GM21529 (cell line): ENCODE measurements around the gene EMX2.

ENCODE experiments used
- ATAC-seq: cut with Tn5 transposase; IDR thresholded peaks from one replicate; pipeline ENCODE4 v1.9.1; 2021; ENCODE audit not compliant: unreplicated experiment

EMX2 gene

DNA sequence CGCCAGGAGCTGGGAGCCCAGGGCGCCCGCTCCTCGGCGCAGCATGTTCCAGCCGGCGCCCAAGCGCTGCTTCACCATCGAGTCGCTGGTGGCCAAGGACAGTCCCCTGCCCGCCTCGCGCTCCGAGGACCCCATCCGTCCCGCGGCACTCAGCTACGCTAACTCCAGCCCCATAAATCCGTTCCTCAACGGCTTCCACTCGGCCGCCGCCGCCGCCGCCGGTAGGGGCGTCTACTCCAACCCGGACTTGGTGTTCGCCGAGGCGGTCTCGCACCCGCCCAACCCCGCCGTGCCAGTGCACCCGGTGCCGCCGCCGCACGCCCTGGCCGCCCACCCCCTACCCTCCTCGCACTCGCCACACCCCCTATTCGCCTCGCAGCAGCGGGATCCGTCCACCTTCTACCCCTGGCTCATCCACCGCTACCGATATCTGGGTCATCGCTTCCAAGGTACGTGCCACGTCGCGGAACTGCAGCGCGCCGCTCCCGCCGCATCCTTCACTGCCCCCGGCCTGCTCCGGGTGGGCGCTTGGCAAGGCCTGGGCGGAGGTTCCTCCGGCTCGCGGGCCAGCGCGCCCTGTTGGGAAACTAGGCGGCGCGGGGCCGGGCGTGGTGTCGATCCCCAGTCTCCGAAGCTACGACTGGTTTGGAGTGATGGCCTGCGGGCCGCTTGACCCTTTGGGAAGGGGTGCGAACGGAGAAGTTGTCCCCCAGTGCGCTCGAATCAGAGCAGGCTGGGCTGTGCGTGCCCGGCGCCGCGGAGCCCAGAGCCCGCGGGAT is 868 bp downstream of the EMX2 start:
- no peak for ATAC-seq

DNA sequence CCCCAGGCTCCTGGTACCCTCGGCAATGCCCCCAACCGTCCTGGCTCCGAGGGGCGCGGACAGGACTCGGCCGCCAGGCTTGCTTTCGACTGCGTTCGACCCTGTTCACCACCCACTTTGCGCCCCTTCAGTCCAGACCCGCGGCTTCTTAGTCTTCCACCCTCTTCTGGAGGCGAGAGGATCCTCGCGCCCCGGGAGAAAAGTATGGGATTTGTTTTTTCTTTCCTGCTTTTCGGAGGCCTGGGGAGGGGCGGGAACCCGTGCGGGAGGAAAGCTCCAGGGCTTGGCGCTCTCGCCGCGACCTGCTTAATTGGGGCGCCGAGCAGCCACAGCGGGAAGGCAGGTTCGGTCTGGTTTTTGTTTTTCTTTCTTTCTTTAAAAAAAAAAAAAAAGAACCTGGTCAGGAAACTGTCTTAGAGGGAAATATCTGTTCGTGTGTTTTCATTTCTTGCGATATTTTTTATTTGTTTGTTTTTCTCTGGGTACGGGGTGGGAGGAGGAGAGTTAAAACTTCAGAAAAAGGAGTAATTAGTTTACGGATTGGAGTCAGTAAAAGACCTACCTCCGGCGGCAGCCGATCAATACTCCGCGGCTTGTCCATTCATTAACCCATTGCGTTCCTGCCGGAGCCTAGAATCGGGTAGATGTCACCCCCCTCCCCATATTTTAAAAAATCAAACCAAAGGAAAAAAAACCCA is 1.6 kb downstream of the EMX2 start:
- ATAC-seq: no peak

DNA sequence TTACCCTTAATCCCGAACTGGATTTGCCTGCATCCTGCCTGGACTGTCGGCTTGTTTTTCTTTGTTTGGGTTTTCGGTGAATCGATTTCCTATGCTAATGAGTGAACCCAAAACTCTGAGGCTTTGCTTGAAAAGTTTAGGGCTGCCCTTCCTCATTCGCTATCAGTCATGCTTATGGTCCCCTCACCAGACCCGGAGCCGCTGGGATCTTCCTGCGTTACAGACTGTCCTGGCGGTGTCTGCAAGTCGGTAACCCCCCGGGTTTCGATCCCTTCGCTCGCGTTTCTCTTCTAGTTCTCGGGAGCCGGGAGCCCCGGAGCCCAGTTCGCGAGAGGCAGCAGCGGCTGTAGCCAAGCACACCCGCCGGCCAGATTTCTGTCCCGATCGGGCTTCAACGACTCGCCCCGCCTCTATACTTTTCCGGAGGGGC is 2.2 kb downstream of the EMX2 start:
- no peak for ATAC-seq

DNA sequence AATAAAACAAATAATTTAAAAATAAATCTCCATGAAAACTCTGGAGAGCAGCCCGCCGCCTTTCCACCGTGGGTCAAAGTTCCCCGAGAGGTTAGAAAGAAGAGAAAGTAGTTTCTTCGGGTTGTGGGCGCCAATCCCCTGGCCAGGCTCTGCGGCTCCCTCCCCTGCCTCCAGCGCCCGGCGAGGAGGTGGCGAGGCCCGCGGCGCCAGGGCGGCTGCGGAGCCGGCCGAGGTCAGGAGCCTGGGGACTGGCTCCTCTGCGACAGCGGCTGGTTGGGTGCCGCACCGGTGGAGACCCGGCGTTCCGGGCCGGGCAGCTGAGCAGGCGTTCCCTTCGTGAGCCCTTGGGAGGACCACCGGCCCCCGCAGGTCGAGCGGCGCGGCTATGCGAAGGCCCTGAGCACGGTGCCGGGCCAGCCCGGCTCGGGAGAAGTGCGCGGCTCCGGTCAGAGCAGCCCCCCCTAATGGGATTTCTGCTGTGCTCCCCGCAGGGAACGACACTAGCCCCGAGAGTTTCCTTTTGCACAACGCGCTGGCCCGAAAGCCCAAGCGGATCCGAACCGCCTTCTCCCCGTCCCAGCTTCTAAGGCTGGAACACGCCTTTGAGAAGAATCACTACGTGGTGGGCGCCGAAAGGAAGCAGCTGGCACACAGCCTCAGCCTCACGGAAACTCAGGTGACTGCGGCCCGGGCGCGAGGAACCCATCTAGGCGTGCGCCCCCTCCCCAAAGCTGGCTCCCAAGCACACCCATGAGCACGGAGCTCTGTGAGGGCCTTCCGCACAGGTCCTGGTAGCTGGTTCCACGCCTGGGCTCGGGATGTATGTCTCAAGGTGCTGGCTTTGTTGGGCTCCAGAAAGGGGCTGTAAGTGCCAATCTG is 2.8 kb downstream of the EMX2 start:
- no peak for ATAC-seq

DNA sequence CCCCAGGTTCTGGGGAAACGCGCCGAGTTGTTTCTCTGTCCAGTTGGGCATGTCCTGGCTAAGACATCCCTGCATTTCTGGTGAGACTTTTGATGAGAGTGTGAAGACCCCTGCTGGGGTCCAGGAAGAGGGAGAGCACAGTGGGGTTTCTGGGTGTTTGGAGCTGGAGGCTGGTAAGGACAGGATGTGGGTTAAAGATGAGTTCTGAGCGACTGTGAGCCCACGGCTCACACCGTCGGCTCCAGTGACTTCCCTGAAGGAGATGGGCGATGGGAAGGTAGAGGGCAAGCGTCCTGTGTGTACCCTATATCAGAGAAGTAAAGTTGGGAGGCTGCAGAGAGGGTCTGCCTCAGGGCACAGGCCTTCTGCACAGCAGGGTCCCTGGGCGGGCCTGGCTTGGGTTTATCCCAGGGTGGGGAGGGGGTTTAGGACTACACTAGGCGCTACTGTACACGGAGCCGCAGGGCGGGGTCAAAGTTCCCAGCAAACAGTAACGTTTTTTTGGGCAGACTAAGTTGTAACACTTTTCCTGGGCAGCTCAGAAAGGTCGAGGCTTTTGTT is 3.6 kb downstream of the EMX2 start:
- no peak for ATAC-seq

DNA sequence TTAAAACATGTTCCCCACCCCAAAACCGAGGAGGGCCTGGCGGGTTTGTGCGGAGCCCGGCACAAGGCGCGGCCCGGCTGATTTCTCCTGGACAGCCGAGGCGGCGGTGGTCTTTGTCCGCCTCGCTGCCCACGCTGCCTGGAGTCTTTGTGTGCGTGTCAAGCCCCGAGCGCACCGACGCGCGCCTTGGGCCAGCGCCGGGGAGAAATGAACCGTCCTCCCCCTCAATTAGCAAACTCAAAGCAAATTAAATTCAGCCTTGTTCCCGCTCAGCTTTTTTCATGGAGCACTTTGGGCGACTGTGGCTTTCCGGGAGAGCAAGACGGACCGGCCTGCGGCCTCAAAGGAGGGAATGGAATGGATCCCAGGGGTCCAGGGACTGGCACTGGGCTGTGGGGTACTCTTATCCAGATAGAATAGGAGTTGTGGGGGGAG is 4.1 kb downstream of the EMX2 start:
- no peak for ATAC-seq

DNA sequence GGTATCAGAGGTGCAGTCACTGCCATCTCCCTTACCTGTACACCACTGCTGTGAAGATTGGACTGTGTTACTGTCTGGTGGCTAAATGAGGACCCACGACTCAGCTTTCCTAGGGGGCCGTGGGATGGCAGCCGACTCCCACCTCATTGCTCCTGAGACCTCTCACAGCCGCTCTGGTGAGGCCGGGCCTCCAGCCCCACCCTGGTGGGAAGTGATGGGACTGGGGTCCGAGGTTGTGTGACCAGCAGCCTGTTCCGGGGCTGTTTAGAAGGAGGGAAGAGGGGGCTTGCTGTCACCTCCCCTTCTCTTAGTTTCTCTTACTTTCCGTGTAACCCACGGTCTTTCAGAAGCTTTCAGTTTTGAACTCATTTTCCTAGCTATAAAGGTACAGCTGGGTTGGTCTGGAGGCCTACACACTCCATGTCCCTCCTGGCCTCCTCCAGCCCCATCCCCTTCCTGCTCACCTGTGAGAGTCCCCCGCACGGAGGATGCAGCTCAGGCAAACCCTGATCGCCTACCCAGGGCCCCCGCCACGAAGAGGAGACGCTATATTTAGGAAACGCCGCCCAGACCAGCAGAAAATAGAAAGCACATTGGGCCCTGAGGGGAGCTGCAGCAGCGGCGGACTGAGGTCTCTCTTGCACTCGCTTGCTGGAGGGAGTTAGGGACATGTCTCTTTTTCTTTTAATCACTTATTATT is 4.6 kb downstream of the EMX2 start:
- ATAC-seq: no peak

DNA sequence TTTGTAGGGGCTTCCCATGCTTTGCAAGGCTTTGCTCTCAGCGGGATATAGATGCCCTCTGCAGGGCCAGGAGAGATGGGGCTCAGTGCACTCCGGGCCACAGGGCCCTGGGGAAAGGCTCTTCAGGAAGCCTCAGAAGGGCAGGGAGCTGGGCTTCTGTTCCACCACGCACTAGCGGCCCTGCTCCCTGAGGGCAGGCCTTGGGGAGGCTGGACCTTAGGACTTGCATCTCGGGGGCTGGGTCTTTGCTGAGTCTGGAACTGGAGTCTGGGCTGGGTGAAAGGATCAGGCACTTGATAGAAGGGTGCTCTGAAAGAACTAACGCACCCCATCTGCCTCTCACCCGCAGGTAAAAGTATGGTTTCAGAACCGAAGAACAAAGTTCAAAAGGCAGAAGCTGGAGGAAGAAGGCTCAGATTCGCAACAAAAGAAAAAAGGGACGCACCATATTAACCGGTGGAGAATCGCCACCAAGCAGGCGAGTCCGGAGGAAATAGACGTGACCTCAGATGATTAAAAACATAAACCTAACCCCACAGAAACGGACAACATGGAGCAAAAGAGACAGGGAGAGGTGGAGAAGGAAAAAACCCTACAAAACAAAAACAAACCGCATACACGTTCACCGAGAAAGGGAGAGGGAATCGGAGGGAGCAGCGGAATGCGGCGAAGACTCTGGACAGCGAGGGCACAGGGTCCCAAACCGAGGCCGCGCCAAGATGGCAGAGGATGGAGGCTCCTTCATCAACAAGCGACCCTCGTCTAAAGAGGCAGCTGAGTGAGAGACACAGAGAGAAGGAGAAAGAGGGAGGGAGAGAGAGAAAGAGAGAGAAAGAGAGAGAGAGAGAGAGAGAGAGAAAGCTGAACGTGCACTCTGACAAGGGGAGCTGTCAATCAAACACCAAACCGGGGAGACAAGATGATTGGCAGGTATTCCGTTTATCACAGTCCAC is 5.4 kb downstream of the EMX2 start:
- ATAC-seq: no peak

DNA sequence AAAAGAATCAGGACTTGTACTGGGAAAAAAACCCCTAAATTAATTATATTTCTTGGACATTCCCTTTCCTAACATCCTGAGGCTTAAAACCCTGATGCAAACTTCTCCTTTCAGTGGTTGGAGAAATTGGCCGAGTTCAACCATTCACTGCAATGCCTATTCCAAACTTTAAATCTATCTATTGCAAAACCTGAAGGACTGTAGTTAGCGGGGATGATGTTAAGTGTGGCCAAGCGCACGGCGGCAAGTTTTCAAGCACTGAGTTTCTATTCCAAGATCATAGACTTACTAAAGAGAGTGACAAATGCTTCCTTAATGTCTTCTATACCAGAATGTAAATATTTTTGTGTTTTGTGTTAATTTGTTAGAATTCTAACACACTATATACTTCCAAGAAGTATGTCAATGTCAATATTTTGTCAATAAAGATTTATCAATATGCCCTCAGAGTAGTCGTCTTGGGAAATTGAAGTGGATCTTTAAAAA is 6.6 kb downstream of the EMX2 start:
- ATAC-seq: no peak

DNA sequence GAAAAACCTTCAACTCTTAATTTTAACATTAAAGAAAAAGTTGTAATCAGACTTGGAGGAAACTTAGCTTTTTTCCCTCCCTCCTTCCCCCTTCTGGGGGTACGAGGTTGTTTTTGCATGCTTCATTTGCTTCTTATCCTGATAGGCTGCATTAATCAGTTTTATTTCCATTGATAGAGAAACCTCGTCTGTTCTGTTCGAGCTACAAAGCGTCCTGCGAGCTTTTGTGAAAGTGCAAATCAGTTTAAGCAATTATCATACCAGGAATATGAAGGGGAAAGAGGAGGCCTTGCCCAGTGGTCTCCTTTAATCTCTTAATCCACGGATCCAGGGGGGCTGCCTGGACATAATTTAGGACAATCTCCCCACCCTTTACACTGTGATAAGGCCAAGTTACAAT is 7.5 kb downstream of the EMX2 start:
- no peak for ATAC-seq

DNA sequence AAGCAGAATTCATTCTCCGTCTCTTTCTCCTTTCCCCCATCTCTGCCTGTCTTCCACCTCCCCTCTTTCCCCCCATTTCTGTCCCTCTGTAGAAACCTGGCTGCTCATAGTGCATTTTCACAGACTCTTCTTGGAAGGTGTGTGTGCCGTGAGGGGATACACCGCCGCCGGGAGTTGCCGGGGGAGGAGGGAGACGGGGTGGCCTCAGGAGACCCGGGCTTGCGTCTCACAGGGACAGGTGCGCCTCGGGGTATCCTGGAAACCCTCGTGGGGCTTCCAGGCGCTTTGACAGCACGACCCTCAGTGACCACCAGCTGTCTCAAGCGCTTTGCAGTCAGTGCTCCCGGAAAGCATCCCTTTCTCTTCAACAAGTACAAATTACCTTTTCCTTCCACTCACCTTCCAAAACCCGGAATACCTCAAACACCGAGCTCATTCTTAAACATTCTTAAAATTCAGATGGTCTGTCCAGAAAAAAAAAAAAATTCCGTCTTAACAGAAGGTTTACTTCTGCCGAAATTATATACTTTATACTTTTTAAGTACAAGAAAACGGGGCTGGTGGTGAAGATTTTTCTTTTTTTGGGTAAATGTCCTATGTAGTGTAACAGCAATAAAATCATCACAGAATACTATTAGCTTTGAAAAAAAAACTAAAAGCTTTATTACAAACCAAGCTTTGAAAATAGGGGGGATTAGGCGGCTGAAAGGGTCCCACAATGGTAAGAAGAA is 8.2 kb downstream of the EMX2 start:
- no peak for ATAC-seq

DNA sequence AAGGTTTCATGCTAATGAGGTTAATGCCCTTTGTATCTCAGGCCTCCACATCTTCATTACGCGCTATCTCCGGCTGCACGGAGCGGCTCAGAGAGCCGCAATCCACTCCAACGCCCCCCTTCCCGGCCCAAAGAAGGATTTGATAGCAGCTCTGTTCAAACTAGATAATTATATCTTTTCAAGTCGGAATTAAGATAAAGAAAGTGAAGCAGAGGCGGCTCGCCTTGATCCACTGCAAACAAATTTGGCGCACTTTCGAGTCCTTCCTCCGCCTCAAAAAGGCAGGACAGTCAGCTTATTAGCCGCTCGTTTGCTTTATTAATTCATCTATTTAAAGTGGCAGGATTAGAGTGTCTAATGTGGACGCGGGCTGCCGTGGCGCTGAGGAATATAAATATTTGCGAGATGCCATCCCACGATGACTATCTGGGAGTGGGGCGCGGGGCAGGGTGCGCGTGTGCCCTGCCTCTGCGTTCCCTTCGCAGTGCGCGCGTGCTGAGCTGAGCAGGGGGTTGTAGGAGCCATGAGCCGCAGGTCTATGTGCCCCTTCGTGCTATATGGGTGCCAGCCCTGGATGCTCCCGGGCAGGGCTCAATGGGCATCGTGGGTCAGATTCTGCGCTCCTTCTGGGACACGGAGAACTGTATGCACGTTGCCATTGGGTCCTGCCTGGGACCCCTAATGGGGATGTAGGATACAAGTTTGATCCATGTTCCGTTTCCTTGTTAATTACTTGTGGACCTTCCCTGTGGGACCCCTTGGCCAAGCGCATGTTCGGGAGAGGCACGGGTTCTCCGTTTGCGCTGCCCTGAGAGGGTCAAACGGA is 9.0 kb downstream of the EMX2 start:
- no peak for ATAC-seq

DNA sequence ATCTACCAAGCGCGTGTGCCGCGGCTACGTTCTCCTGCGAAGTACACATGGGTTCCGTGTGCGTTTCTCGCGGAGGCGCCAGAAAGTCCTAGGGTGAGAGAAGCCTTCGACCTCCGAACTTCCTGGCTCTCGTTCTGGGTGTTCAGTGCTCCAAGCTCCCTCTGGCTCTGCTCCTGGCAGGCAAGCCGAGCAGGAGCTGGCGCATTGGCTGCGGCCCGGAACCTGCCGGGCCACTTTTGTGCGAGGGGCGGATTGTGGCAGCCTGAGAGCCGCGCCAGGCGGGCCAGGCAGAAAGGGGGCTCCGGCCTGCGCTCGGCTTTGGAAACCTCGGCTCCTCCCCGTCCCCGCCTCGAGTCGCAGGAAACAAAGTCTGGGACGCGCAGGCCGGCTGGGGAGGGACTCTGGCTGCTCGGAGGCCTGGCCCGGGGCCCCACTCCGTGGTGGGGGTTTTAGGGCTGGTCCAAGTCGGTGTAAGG is 9.6 kb downstream of the EMX2 start:
- ATAC-seq: no peak

DNA sequence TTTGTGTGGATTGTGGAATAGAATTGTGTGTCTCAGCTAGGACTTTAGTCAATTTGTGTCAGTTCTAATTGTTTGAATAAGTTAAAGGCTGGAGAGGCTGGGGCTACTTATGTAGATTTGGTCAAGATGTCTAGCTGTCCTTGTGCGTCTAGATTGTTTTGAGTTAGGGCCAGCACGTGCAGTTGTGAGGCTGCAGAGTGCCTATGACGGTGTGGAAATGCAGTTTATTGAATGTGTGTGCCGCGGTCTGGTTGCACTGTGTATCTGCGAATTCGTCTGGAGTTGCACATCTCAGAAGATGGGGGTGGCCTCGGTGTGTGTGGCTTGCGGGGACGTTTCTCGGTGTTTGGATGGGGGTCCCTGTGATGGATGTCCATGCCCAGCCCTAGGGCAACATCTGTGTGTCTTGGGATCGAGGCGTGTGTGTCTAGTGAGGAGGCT is 10.2 kb downstream of the EMX2 start:
- ATAC-seq: no peak

DNA sequence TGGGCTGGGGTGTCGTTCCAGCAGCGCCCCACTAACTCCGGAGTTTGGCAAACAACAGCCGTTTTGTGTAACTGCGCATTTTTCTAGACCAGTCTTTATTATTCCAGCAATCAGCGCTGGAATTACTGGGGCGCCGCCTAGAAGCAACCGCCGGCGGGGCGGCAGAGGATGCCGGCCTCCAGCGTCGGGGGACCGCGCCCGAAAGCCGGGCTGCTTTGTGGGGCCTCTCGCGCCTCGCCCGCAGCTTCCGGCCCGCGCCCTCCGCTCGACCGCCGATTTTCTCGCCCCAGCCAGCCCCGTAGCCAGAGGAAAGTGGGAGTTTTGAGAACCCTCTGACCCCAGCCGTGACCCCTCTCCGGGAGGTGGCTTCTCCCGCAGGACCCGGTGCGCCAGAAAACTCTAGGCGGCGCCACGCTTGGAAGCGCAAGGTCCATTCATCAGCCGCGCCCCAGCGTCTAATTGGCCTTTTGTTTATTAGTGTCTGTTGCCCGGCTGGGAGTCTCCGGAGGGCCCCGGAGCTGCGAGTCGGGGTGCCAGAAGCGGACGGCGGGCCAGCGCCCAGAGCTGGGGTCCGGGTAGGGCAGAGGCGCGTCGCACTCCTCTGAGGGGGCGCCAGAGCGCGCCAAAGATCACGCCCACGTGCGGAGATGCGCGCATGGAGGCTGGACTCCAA is 10.7 kb downstream of the EMX2 start:
- ATAC-seq: no peak

DNA sequence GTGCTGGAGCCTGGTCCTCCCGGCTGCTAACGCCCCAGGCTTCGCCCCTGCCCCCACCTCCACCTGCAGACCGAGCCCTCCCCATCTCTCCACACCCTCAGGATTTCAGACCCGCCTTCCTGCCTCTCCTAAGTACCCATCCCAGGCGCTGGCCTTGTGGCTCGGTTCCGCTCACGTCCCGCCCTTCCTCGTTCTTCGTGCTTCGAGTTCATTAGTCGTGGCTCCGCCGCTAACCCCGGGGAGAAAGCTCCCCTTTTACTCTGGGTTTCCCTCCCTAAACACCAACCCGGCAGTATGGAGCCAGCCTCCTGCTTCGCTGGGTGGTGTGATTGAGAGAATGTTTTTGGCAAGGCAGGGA is 11.2 kb downstream of the EMX2 start:
- ATAC-seq: no peak

DNA sequence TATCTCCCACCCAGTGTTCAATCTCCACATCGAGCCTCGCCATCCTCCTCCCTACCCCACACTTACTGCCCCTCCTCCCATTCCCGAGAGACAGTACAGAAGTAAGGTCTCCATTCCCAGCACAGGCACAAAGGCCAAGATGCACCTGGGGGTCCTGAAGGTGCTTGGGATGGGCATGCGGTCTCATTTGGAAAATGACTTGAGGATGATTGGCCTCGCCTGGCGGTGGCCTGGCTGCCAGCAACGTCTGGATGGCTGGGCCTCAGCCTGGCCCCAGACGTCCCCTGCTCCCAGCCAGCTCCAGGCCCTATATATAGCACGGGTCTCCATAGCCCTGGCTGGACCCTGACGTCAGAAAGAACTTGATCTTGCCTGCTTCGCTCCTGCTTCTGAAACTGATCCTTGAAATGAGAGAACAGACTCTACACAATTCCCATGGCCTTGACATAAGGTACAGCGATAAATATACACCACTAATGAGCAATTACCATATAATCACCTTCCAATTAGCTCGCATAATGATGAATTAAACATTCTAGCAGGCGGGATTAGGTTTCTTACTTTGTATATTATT is 11.8 kb downstream of the EMX2 start:
- ATAC-seq: no peak
